Body of pancreas (tissue), 4 donors: ENCODE data around the gene CRYGN.

Experiments
- CTCF ChIP-seq, 7 experiments: fragments of 450-650 bp in 4 of 7; fragments of 200-600 bp in 3 of 7; sonication (generic) in 3 of 7; IDR thresholded peaks; one replicate each; pipeline ENCODE4 v1.5.1; 2016 to 2019; ENCODE audit warnings: antibody characterized with exemption in 7 of 7
- POLR2A ChIP-seq, 3 donors: fragments of 450-650 bp; IDR thresholded peaks; one replicate each; pipeline ENCODE4 v1.6.1; 2016; ENCODE audit warnings: antibody characterized with exemption in 3 of 3, mild to moderate bottlenecking in 2 of 3

- no peak for TF ChIP-seq POLR2A (IDR thresholded peaks at IDR 0.05)
- no peak for TF ChIP-seq CTCF (IDR thresholded peaks at IDR 0.05)
These were observed 41.9 kb upstream of the CRYGN start for GRCh38 chr7:151481650-151482505.
